HCT116 (cell line): ENCODE data around the gene FAM193A.

Source experiments
- CEBPB ChIP-seq: IDR thresholded peaks from 2 replicates; pipeline ENCODE4 v1.6.1; 2012; ENCODE audit warnings: low read depth
- EZH2 ChIP-seq: fragments of 200-600 bp; sonication (generic); IDR thresholded peaks from 2 replicates; pipeline ENCODE4 v1.6.1; 2017; ENCODE audit warnings: antibody characterized with exemption, mixed run types
- EZH2phosphoT487 ChIP-seq: fragments of 200-600 bp; IDR thresholded peaks from 2 replicates; pipeline ENCODE4 v1.6.1; 2018; ENCODE audit warnings: antibody characterized with exemption, borderline replicate concordance
- JUND ChIP-seq: IDR thresholded peaks from 2 replicates; pipeline ENCODE4 v1.6.1; 2012
- POLR2A ChIP-seq: IDR thresholded peaks from 2 replicates; pipeline ENCODE4 v1.7.0; 2011; ENCODE audit warnings: borderline replicate concordance; ENCODE audit not compliant: insufficient read depth, insufficient read length; ENCODE audit errors: extremely low read depth
- SIN3A ChIP-seq: IDR thresholded peaks from 2 replicates; pipeline ENCODE4 v1.6.1; 2012; ENCODE audit warnings: low read depth
- SRF ChIP-seq: IDR thresholded peaks from 2 replicates; pipeline ENCODE4 v1.6.1; 2012; ENCODE audit warnings: low read depth
- TCF7L2 ChIP-seq: IDR thresholded peaks from 2 replicates; pipeline ENCODE4 v1.7.0; 2011; ENCODE audit warnings: borderline replicate concordance, inconsistent platforms; ENCODE audit not compliant: insufficient read depth, insufficient read length; ENCODE audit errors: extremely low read depth
- ZNF274 ChIP-seq: fragments of 200-500 bp; sonication (Bioruptor generic); IDR thresholded peaks from 2 replicates; pipeline ENCODE4 v1.6.1; 2014; ENCODE audit warnings: mild to moderate bottlenecking, low read depth, low read length, inconsistent platforms
- TF ChIP-seq, protein P1 (sequence below), 3 experiments: fragments of 200-600 bp in 1 of 3; sonication (generic) in 1 of 3; IDR thresholded peaks in 2 of 3; conservative IDR thresholded peaks in 1 of 3; 2 replicates each; pipeline ENCODE4 v1.5.1; 2012 to 2017; ENCODE audit warnings: low read depth in 2 of 3, low read length in 2 of 3, antibody characterized with exemption in 1 of 3, borderline replicate concordance in 1 of 3, control low read depth in 1 of 3, mild to moderate bottlenecking in 1 of 3, mixed read lengths in 1 of 3, mixed run types in 1 of 3, moderate library complexity in 1 of 3; ENCODE audit not compliant: insufficient read depth in 1 of 3
- TF ChIP-seq, protein P2 (sequence below): IDR thresholded peaks from 2 replicates; pipeline ENCODE4 v1.6.1; 2012
- TF ChIP-seq, protein P3 (sequence below): IDR thresholded peaks from 2 replicates; pipeline ENCODE4 v1.6.1; 2012
- TF ChIP-seq, protein P4 (sequence below): IDR thresholded peaks from 2 replicates; pipeline ENCODE4 v1.6.1; 2011; ENCODE audit warnings: mild to moderate bottlenecking, low read length, moderate library complexity; ENCODE audit not compliant: insufficient replicate concordance; ENCODE audit errors: extremely low read depth

DNA sequence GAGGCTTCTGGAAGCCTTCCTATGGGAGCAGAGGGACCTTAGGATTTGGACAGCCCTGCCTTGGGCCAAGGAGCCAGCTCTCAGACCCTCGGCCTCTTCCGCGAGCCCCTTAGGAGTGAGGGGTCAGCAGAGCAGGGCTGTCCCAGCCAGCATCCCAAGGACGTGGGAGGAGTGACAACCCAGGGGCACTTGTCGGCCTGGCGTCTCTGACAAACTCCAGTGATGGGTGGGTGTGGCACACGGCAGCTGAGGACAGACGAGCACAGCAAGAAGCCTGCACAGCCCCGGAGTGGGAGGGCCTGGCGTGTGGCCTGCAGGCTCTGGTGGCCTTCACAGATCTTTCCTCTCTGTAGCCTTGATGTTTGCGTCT lies 231.2 kb downstream of the FAM193A start:
- TF ChIP-seq POLR2A (no peak), EZH2phosphoT487 (no peak), SIN3A (no peak), JUND (no peak), TCF7L2 (no peak), CEBPB (no peak), EZH2 (no peak), SRF (no peak), ZNF274 (no peak)
- TF ChIP-seq, protein P1, sequence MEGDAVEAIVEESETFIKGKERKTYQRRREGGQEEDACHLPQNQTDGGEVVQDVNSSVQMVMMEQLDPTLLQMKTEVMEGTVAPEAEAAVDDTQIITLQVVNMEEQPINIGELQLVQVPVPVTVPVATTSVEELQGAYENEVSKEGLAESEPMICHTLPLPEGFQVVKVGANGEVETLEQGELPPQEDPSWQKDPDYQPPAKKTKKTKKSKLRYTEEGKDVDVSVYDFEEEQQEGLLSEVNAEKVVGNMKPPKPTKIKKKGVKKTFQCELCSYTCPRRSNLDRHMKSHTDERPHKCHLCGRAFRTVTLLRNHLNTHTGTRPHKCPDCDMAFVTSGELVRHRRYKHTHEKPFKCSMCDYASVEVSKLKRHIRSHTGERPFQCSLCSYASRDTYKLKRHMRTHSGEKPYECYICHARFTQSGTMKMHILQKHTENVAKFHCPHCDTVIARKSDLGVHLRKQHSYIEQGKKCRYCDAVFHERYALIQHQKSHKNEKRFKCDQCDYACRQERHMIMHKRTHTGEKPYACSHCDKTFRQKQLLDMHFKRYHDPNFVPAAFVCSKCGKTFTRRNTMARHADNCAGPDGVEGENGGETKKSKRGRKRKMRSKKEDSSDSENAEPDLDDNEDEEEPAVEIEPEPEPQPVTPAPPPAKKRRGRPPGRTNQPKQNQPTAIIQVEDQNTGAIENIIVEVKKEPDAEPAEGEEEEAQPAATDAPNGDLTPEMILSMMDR (IDR thresholded peaks at IDR 0.05 in 2 of 3, conservative IDR thresholded peaks at IDR 0.05 in 1 of 3; ENCODE audit: borderline replicate concordance in 1 of 3, insufficient read depth in 1 of 3, low read depth in 2 of 3, low read length in 2 of 3), result no peak
- TF ChIP-seq, protein P2, sequence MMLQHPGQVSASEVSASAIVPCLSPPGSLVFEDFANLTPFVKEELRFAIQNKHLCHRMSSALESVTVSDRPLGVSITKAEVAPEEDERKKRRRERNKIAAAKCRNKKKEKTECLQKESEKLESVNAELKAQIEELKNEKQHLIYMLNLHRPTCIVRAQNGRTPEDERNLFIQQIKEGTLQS, result no peak
- TF ChIP-seq, protein P3, sequence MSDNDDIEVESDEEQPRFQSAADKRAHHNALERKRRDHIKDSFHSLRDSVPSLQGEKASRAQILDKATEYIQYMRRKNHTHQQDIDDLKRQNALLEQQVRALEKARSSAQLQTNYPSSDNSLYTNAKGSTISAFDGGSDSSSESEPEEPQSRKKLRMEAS, result no peak
- TF ChIP-seq, protein P4, sequence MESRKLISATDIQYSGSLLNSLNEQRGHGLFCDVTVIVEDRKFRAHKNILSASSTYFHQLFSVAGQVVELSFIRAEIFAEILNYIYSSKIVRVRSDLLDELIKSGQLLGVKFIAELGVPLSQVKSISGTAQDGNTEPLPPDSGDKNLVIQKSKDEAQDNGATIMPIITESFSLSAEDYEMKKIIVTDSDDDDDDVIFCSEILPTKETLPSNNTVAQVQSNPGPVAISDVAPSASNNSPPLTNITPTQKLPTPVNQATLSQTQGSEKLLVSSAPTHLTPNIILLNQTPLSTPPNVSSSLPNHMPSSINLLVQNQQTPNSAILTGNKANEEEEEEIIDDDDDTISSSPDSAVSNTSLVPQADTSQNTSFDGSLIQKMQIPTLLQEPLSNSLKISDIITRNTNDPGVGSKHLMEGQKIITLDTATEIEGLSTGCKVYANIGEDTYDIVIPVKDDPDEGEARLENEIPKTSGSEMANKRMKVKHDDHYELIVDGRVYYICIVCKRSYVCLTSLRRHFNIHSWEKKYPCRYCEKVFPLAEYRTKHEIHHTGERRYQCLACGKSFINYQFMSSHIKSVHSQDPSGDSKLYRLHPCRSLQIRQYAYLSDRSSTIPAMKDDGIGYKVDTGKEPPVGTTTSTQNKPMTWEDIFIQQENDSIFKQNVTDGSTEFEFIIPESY, result no peak
